ENCODE measurements around the gene IRF3.

DNA sequence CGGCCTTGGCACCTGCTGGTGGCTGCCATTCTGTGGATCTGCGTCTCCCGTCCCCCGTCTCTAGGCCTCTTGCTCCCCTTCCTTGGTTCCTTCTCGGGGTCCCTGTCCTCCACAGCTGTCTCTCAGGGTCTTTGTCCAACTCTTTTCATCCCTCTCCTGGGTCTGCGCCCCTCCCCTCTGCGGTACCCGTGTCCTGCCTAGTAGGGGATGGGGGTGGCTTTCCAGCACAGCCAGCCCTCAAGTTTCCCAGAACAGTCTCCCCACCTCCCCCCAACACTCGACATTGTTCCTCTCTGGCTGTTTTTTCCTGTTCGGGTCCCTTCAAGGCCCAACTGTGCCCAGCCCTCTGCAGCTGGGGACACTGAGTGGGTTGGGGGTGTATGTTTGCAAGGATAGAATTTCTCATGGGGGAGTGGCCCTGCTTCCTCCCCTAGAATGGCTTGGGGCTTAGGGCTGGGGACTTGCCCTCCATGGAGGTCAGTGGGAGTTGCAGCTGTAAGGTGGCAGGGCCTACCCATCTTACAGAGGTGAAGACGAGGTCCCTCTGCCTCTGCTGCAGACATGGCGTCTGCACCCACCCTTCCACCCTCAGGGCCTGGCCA, 23.0 kb upstream of the IRF3 start:
- TF ChIP-seq, protein P1, sequence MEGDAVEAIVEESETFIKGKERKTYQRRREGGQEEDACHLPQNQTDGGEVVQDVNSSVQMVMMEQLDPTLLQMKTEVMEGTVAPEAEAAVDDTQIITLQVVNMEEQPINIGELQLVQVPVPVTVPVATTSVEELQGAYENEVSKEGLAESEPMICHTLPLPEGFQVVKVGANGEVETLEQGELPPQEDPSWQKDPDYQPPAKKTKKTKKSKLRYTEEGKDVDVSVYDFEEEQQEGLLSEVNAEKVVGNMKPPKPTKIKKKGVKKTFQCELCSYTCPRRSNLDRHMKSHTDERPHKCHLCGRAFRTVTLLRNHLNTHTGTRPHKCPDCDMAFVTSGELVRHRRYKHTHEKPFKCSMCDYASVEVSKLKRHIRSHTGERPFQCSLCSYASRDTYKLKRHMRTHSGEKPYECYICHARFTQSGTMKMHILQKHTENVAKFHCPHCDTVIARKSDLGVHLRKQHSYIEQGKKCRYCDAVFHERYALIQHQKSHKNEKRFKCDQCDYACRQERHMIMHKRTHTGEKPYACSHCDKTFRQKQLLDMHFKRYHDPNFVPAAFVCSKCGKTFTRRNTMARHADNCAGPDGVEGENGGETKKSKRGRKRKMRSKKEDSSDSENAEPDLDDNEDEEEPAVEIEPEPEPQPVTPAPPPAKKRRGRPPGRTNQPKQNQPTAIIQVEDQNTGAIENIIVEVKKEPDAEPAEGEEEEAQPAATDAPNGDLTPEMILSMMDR (IDR thresholded peaks at IDR 0.05; ENCODE audit: low read length) = no peak
- TF ChIP-seq EZH2 (IDR thresholded peaks at IDR 0.05; ENCODE audit: borderline replicate concordance, low read length) = no peak

Data from OCI-LY1 (cell line).